Caco-2 (cell line): Measurements from ENCODE around the gene NEAT1. TPM values are rescaled to one million over a fixed set of nuclear protein-coding genes. Genes with fewer than 3 reads are reported as not detected.

ENCODE experiments used
- Bru-seq: library from RNA; stranded (reverse); fragments of 400-500 nt; gene quantifications from one replicate; lab custom pipeline; 2021; lab: Mats Ljungman, UMichigan
- BruChase-seq, 2 experiments: library from RNA; stranded (reverse); fragments of 400-500 nt; gene quantifications; one replicate each; lab custom pipeline; 2021; lab: Mats Ljungman, UMichigan
- BruUV-seq: library from RNA; stranded (reverse); fragments of 400-500 nt; replicated peaks from 2 replicates; lab custom pipeline; 2021; lab: Mats Ljungman, UMichigan
- CTCF ChIA-PET: fragments of 300-600 bp; sonication (Branson Sonifier 250); formaldehyde crosslinking; loops from one replicate; lab custom pipeline; 2022; ENCODE audit warnings: antibody characterized with exemption; lab: Charles Lee
- POLR2A ChIA-PET: fragments of 300-600 bp; sonication (Branson Sonifier 250); formaldehyde crosslinking; loops from one replicate; lab custom pipeline; 2022; ENCODE audit warnings: antibody characterized with exemption; lab: Charles Lee
- DNase-seq, 2 experiments: peaks; one replicate each; pipeline versions ENCODE4 v3.0.0 to v3.0.0-alpha.2; 2020 to 2022
- H3K27me3 ChIP-seq: replicated peaks from 2 replicates; pipeline ENCODE4 v1.6.0; 2011; ENCODE audit warnings: low read length; ENCODE audit not compliant: control insufficient read depth, insufficient read depth
- H3K36me3 ChIP-seq: 2 replicates; pipeline ENCODE4 v1.5.1; 2011; ENCODE audit warnings: low read length; ENCODE audit not compliant: control insufficient read depth, insufficient read depth
- H3K4me1 ChIP-seq: fragments of 250-450 bp; sonication (Bioruptor Pico); 2 replicates; pipeline ENCODE4 v1.5.1; 2020; ENCODE audit warnings: mild to moderate bottlenecking
- H3K4me3 ChIP-seq: 2 replicates; pipeline ENCODE4 v1.5.1; 2011; ENCODE audit warnings: low read depth, mild to moderate bottlenecking, control low read depth, low read length
- H3K9me3 ChIP-seq: fragments of 250-450 bp; sonication (Bioruptor Pico); 2 replicates; pipeline ENCODE4 v1.5.1; 2020; ENCODE audit warnings: mild to moderate bottlenecking, moderate library complexity
- H3K27ac Mint-ChIP-seq: one replicate; pipeline ENCODE4 v1.8.0; 2022; ENCODE audit warnings: mixed read lengths; ENCODE audit not compliant: unreplicated experiment
- H3K27me3 Mint-ChIP-seq: one replicate; pipeline ENCODE4 v1.8.0; 2022; ENCODE audit warnings: mixed read lengths; ENCODE audit not compliant: insufficient read depth, unreplicated experiment
- H3K36me3 Mint-ChIP-seq: one replicate; pipeline ENCODE4 v1.8.0; 2022; ENCODE audit warnings: mild to moderate bottlenecking, mixed read lengths; ENCODE audit not compliant: insufficient read depth, unreplicated experiment
- H3K4me1 Mint-ChIP-seq: one replicate; pipeline ENCODE4 v1.8.0; 2022; ENCODE audit warnings: low read depth, mixed read lengths; ENCODE audit not compliant: unreplicated experiment
- H3K4me3 Mint-ChIP-seq: one replicate; pipeline ENCODE4 v1.8.0; 2022; ENCODE audit warnings: mild to moderate bottlenecking, moderate library complexity, mixed read lengths; ENCODE audit not compliant: unreplicated experiment
- H3K9me3 Mint-ChIP-seq: one replicate; pipeline ENCODE4 v1.8.0; 2022; ENCODE audit warnings: mixed read lengths; ENCODE audit not compliant: unreplicated experiment
- intact Hi-C: fragments of 100-400 bp; cut with micrococcal nuclease; formaldehyde crosslinking; loops from one replicate; pipeline ENCODE4 v1.10.0; 2022; ENCODE audit not compliant: unreplicated experiment
- long read RNA-seq: library from polyadenylated mRNA; stranded (forward); transcript quantifications from one replicate; pipeline ENCODE4 v2.0.0, GENCODE V29; 2022
- total RNA-seq: library from RNA; stranded (reverse); gene quantifications from 2 replicates; pipeline ENCODE4 v1.2.3, GENCODE V29; 2022
- TF ChIP-seq, protein P1 (sequence below), 2 experiments: fragments of 200-600 bp in 1 of 2; IDR thresholded peaks; 1 replicate in 1 of 2; 2 replicates in 1 of 2; pipeline versions ENCODE4 v1.5.1 to v1.8.0; 2011 to 2022; ENCODE audit warnings: antibody characterized with exemption in 1 of 2, control low read depth in 1 of 2, inconsistent platforms in 1 of 2, low read depth in 1 of 2, low read length in 1 of 2, mild to moderate bottlenecking in 1 of 2, moderate library complexity in 1 of 2; ENCODE audit not compliant: insufficient read depth in 1 of 2, severe bottlenecking in 1 of 2, unreplicated experiment in 1 of 2

Gene NEAT1
- total RNA-seq (235 and 254 TPM in 2 replicates), Bru-seq, nascent RNA (percentile 99 among the genes with signal in this experiment), BruChase-seq, experiment 1, labeled RNA remaining after a 2-hour chase (percentile 100 among the genes with signal in this experiment), BruChase-seq, experiment 2, labeled RNA remaining after a 6-hour chase (percentile 100 among the genes with signal in this experiment)
- long read RNA-seq, full-length matches to known transcripts, result 128 of 128 reads
- long read RNA-seq, partial matches to known transcripts, result 0 of 128 reads
- long read RNA-seq, other reads (novel, unspliced or antisense), result 0 of 128 reads

DNA sequence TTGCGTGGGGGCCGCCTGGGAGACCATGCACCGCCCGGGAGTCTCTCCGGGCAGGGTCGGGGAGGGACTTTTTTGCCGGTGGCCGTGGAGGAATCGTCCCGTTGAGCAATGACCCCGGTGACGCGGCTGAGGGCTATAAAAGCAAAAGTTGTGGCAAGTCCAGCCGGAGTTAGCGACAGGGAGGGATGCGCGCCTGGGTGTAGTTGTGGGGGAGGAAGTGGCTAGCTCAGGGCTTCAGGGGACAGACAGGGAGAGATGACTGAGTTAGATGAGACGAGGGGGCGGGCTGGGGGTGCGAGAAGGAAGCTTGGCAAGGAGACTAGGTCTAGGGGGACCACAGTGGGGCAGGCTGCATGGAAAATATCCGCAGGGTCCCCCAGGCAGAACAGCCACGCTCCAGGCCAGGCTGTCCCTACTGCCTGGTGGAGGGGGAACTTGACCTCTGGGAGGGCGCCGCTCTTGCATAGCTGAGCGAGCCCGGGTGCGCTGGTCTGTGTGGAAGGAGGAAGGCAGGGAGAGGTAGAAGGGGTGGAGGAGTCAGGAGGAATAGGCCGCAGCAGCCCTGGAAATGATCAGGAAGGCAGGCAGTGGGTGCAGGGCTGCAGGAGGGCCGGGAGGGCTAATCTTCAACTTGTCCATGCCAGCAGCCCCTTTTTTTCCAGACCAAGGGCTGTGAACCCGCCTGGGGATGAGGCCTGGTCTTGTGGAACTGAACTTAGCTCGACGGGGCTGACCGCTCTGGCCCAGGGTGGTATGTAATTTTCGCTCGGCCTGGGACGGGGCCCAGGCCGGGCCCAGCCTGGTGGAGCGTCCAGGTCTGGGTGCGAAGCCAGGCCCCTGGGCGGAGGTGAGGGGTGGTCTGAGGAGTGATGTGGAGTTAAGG is at the start of gene NEAT1:
NEAT1 (plus strand) TSS at position 166 of the 883 bp plus-strand sequence.
- Mint-ChIP-seq H3K36me3 (peaks cover 80% of the 10 kb centered on the region), H3K4me3 (peak within 1 kb of the TSS; percentile 92), H3K4me1 (peaks cover 62% of the 10 kb centered on the region), H3K27ac (peak within 1 kb of the TSS; percentile 95), H3K9me3 (no peaks in the 10 kb centered on the region), H3K27me3 (peaks cover 5% of the 10 kb centered on the region)
- ChIA-PET POLR2A (interaction anchor here (0.5 to 7.8 kb wide), 29 partner anchors 11 to 697 kb away, joined by 3 to 113 read pairs (median 7); partner anchors contain the start of genes DPF2, FRMD8, MALAT1 and PCNX3), CTCF (interaction anchor here (0.6 to 0.7 kb wide), 6 partner anchors 46 to 1182 kb away, joined by 3 to 9 read pairs (median 5); partner anchors contain the start of gene FKBP2)
- Histone ChIP-seq H3K9me3 (no peaks in the 10 kb centered on the region), H3K27me3 (no peaks in the 10 kb centered on the region), H3K36me3 (peaks cover 8% of the 10 kb centered on the region), H3K4me3 (peak within 1 kb of the TSS; percentile 73), H3K4me1 (peaks cover 51% of the 10 kb centered on the region)
- DNase-seq, result peak; percentile 95 to 97
- TF ChIP-seq, protein P1, sequence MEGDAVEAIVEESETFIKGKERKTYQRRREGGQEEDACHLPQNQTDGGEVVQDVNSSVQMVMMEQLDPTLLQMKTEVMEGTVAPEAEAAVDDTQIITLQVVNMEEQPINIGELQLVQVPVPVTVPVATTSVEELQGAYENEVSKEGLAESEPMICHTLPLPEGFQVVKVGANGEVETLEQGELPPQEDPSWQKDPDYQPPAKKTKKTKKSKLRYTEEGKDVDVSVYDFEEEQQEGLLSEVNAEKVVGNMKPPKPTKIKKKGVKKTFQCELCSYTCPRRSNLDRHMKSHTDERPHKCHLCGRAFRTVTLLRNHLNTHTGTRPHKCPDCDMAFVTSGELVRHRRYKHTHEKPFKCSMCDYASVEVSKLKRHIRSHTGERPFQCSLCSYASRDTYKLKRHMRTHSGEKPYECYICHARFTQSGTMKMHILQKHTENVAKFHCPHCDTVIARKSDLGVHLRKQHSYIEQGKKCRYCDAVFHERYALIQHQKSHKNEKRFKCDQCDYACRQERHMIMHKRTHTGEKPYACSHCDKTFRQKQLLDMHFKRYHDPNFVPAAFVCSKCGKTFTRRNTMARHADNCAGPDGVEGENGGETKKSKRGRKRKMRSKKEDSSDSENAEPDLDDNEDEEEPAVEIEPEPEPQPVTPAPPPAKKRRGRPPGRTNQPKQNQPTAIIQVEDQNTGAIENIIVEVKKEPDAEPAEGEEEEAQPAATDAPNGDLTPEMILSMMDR (IDR thresholded peaks at IDR 0.05; ENCODE audit: insufficient read depth in 1 of 2, low read depth in 1 of 2, low read length in 1 of 2, severe bottlenecking in 1 of 2, unreplicated experiment in 1 of 2), result no peak
- BruUV-seq, result TSS peak; percentile 43
- intact Hi-C loops, result loop anchor here (1.0 kb wide), 1 partner anchor 74 kb away; no protein-coding TSS in a partner anchor

DNA sequence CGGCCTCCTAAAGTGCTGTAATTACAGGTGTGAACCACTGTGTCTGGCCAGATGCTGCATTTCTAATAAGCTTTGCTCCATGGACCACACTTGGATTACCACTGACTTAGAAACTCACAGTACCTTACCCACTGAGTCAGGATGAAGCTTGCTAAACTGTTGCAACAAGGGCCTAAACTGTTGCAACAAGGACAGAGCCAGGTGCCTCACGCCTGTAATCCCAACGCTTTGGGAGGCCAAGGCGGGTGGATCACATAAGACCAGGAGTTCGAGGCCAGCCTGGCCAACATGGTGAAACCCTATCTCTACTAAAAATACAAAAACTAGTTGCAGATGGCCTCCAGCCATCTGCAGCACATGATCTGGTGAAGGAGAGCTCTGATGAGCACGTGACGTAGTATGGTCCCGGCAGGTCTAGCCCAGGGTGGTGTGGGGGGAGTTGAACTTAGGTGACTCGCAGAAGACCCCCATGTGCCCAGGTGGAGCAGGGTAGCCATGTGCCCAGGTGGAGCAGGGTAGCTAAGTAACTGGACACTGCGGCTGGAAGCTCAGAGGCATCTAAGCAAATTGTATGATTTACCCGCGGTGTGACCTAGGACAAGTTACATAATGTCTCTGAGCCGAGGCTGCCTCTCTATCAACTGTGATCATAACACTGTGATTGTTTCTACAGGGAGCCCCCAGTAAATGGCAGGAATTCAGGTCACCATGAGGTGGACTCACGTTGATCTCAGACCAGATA is 48.6 kb upstream of the NEAT1 start:
- Mint-ChIP-seq H3K9me3 (no peaks in the 10 kb centered on the region), H3K27me3 (no peaks in the 10 kb centered on the region), H3K4me3 (no peak overlapping the region), H3K4me1 (peaks cover 27% of the 10 kb centered on the region), H3K27ac (no peak overlapping the region), H3K36me3 (peaks cover 4% of the 10 kb centered on the region)
- Histone ChIP-seq H3K27me3 (no peaks in the 10 kb centered on the region), H3K4me1 (peaks cover 38% of the 10 kb centered on the region), H3K4me3 (no peak overlapping the region), H3K36me3 (no peaks in the 10 kb centered on the region), H3K9me3 (no peaks in the 10 kb centered on the region)
- intact Hi-C loops, result no loop called here
- ChIA-PET POLR2A (no interaction called here), CTCF (interaction anchor here (1.1 kb wide), 1 partner anchor 97 kb away, joined by 4 read pairs; no protein-coding TSS in a partner anchor)
- no peak for DNase-seq
- TF ChIP-seq, protein P1 (IDR thresholded peaks at IDR 0.05; ENCODE audit: insufficient read depth in 1 of 2, low read depth in 1 of 2, low read length in 1 of 2, severe bottlenecking in 1 of 2, unreplicated experiment in 1 of 2), result no peak
- no TSS peak for BruUV-seq
